Esophagus muscularis mucosa (tissue), 4 donors: Measurements from ENCODE around the gene RPAP3. TPM values are rescaled to one million over a fixed set of nuclear protein-coding genes. Genes with fewer than 3 reads are reported as not detected.

Experiments used
- DNase-seq: peaks from one replicate; pipeline ENCODE4 v3.0.0-alpha.2; 2017; ENCODE audit errors: extremely low spot score
- H3K27ac ChIP-seq, 4 donors: fragments of 200-600 bp; sonication (generic); replicated peaks in 1 of 4; 1 replicate in 3 of 4; 2 replicates in 1 of 4; pipeline ENCODE4 v1.5.1; 2016 to 2019; ENCODE audit warnings: mild to moderate bottlenecking in 1 of 4
- H3K27me3 ChIP-seq, 4 donors: fragments of 200-600 bp; sonication (generic); one replicate each; pipeline versions ENCODE4 v1.5.1 to v1.6.0; 2016 to 2019
- H3K36me3 ChIP-seq, 4 donors: fragments of 200-600 bp; sonication (generic); one replicate each; pipeline ENCODE4 v1.5.1; 2016 to 2019
- H3K4me1 ChIP-seq, 4 donors: fragments of 200-600 bp; sonication (generic); one replicate each; pipeline ENCODE4 v1.5.1; 2016 to 2019
- H3K4me3 ChIP-seq, 4 donors: fragments of 200-600 bp; sonication (generic); 1 replicate in 2 of 4; 2 replicates in 2 of 4; pipeline ENCODE4 v1.5.1; 2016 to 2019; ENCODE audit warnings: mild to moderate bottlenecking in 4 of 4, moderate library complexity in 1 of 4
- H3K9me3 ChIP-seq, 4 donors: fragments of 200-600 bp; sonication (generic); 1 replicate in 3 of 4; 2 replicates in 1 of 4; pipeline ENCODE4 v1.5.1; 2016 to 2019
- CTCF ChIP-seq, 3 experiments: fragments of 200-600 bp in 2 of 3; fragments of 450-650 bp in 1 of 3; sonication (generic) in 2 of 3; IDR thresholded peaks; one replicate each; pipeline ENCODE4 v1.5.1; 2017 to 2019; ENCODE audit warnings: antibody characterized with exemption in 3 of 3, mild to moderate bottlenecking in 2 of 3, moderate library complexity in 1 of 3
- EP300 ChIP-seq: sonication (generic); formaldehyde crosslinking; IDR thresholded peaks from one replicate; pipeline ENCODE4 v1.6.1; 2017; ENCODE audit warnings: antibody characterized with exemption
- POLR2A ChIP-seq: fragments of 450-650 bp; IDR thresholded peaks from one replicate; pipeline ENCODE4 v1.6.1; 2017; ENCODE audit warnings: antibody characterized with exemption, moderate library complexity, mild to moderate bottlenecking, low read depth
- POLR2AphosphoS5 ChIP-seq, 2 donors: sonication (generic); formaldehyde crosslinking; IDR thresholded peaks; one replicate each; pipeline ENCODE4 v1.6.1; 2017; ENCODE audit warnings: antibody characterized with exemption in 2 of 2
- WGBS: methylation state at CpG from one replicate; pipeline ENCODE4 v1.1.5; 2018; 5-methylcytosine and 5-hydroxymethylcytosine counted together
- intact Hi-C: fragments of 100-400 bp; cut with DNase I; formaldehyde crosslinking; loops from one replicate; pipeline ENCODE4 v1.15.1; 2023
- total RNA-seq, 4 donors: library from RNA; depleted of rRNA; stranded (reverse); fragments of >200 nt; gene quantifications; one replicate each; pipeline versions ENCODE4 v1.1.0 to v1.2.1, GENCODE V29; 2016

Gene RPAP3
- total RNA-seq, 4 donors from 2014 or later, result 10.3 to 17.9 (median 13.5) TPM

- intact Hi-C loops, result no loop called here
- TF ChIP-seq POLR2AphosphoS5 (IDR thresholded peaks at IDR 0.05), result no peak
- TF ChIP-seq CTCF (IDR thresholded peaks at IDR 0.05), result no peak
- no peak for TF ChIP-seq POLR2A
- TF ChIP-seq EP300, result no peak
- H3K4me3 ChIP-seq, result no peak overlapping the region
- H3K36me3 ChIP-seq, result peaks cover 0 to 68% (median 30%) of the 10 kb centered on the region in 4 donors
- no peaks in the 10 kb centered on the region for H3K9me3 ChIP-seq
- H3K4me1 ChIP-seq, result peaks cover 4 to 11% (median 7%) of the 10 kb centered on the region in 4 donors
- 88% methylated on average over 4 of the region's 4 CpGs for WGBS
- DNase-seq, result no peak
- no peak overlapping the region for H3K27ac ChIP-seq
- H3K27me3 ChIP-seq, result no peaks in the 10 kb centered on the region
These were observed 41.3 kb upstream of the RPAP3 start for GRCh38 chr12:47747126-47747525.

DNA sequence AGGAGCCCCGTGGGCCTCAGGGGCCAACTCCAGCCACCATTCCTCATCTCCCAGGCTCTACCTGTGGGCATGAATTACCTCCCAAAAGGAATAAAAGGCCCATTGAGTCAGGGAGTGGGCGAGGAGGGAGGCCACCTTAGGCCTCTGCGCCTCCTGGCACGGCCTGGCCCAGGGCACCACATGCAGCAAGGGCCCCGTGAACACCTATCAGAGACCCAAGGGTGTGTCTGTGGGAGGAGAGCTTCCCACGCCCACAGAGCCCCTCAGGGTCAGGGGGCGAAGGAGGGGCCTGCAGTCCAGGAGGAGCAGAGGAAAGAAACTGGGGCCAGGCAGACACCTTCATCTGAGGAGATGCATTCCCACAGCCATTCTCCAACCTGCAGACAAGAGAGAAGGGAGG lies 40.7 kb upstream of the RPAP3 start:
- no peak for TF ChIP-seq EP300
- no peak for TF ChIP-seq CTCF (IDR thresholded peaks at IDR 0.05)
- no peak for TF ChIP-seq POLR2AphosphoS5 (IDR thresholded peaks at IDR 0.05)
- no peak for TF ChIP-seq POLR2A
- WGBS, result 85% methylated on average over 7 of the region's 7 CpGs
- Histone ChIP-seq H3K4me1 (peaks cover 6 to 12% (median 10%) of the 10 kb centered on the region in 4 donors), H3K36me3 (peaks cover 0 to 63% (median 29%) of the 10 kb centered on the region in 4 donors), H3K27me3 (no peaks in the 10 kb centered on the region), H3K9me3 (no peaks in the 10 kb centered on the region), H3K27ac (no peak overlapping the region), H3K4me3 (no peak overlapping the region)
- intact Hi-C loops, result no loop called here
- DNase-seq, result no peak

- H3K27ac ChIP-seq, result no peak overlapping the region
- no peak overlapping the region for H3K4me3 ChIP-seq
- no peak for DNase-seq
- no peaks in the 10 kb centered on the region for H3K9me3 ChIP-seq
- intact Hi-C loops, result no loop called here
- peaks cover 10 to 13% (median 12%) of the 10 kb centered on the region in 4 donors for H3K4me1 ChIP-seq
- no peak for TF ChIP-seq POLR2AphosphoS5 (IDR thresholded peaks at IDR 0.05)
- TF ChIP-seq EP300, result no peak
- no peak for TF ChIP-seq CTCF (IDR thresholded peaks at IDR 0.05)
- no peak for TF ChIP-seq POLR2A
- H3K27me3 ChIP-seq, result no peaks in the 10 kb centered on the region
- peaks cover 0 to 58% (median 28%) of the 10 kb centered on the region in 4 donors for H3K36me3 ChIP-seq
- WGBS, result 94% methylated on average over 5 of the region's 5 CpGs
These were observed 40.2 kb upstream of the RPAP3 start for GRCh38 chr12:47746073-47746472.

- no peak overlapping the region for H3K4me3 ChIP-seq
- no peaks in the 10 kb centered on the region for H3K27me3 ChIP-seq
- intact Hi-C loops, result no loop called here
- H3K27ac ChIP-seq, result no peak overlapping the region
- H3K4me1 ChIP-seq, result peaks cover 14 to 18% (median 16%) of the 10 kb centered on the region in 4 donors
- peaks cover 0 to 53% (median 26%) of the 10 kb centered on the region in 4 donors for H3K36me3 ChIP-seq
- TF ChIP-seq EP300 (no peak), CTCF (IDR thresholded peaks at IDR 0.05) (no peak), POLR2AphosphoS5 (IDR thresholded peaks at IDR 0.05) (no peak), POLR2A (no peak)
- DNase-seq, result no peak
- WGBS, result 73% methylated on average over 16 of the region's 16 CpGs
- H3K9me3 ChIP-seq, result no peaks in the 10 kb centered on the region
These were observed 39.7 kb upstream of the RPAP3 start for GRCh38 chr12:47745485-47746041.
